HL-60 (cell line): ENCODE measurements around the gene SORCS2.

Experiments
- DNase-seq, 2 experiments: peaks; one replicate each; pipeline ENCODE4 v3.0.0-alpha.2; 2010 to 2020; ENCODE audit warnings: low read depth in 1 of 2, low spot score in 1 of 2
- H3K27ac ChIP-seq: fragments of 250-450 bp; sonication (Bioruptor Pico); replicated peaks from 2 replicates; pipeline ENCODE4 v1.5.1; 2020; ENCODE audit warnings: mild to moderate bottlenecking, moderate library complexity
- H3K27me3 ChIP-seq: fragments of 250-450 bp; sonication (Bioruptor Pico); 2 replicates; pipeline ENCODE4 v1.5.1; 2021; ENCODE audit warnings: mild to moderate bottlenecking, moderate library complexity; ENCODE audit not compliant: insufficient read depth, poor library complexity, severe bottlenecking
- H3K4me3 ChIP-seq: replicated peaks from 2 replicates; pipeline ENCODE4 v1.5.1; 2011; ENCODE audit warnings: mild to moderate bottlenecking, control low read depth, low read length; ENCODE audit not compliant: insufficient read depth
- GABPA ChIP-seq: IDR thresholded peaks from 2 replicates; pipeline ENCODE4 v1.6.1; 2012; ENCODE audit warnings: low read depth
- POLR2AphosphoS5 ChIP-seq: IDR thresholded peaks from 2 replicates; pipeline ENCODE4 v1.6.1; 2012; ENCODE audit warnings: low read depth
- SPI1 ChIP-seq: IDR thresholded peaks from 2 replicates; pipeline ENCODE4 v1.6.1; 2012; ENCODE audit warnings: low read depth, mild to moderate bottlenecking, borderline replicate concordance
- TF ChIP-seq, protein P1 (sequence below): IDR thresholded peaks from one replicate; pipeline ENCODE4 v1.5.1; 2011; ENCODE audit warnings: low read length, control low read depth, inconsistent platforms; ENCODE audit not compliant: insufficient read depth
- TF ChIP-seq, protein P2 (sequence below): IDR thresholded peaks from 2 replicates; pipeline ENCODE4 v1.6.1; 2012; ENCODE audit warnings: low read depth; ENCODE audit not compliant: insufficient replicate concordance

SORCS2 gene

DNA sequence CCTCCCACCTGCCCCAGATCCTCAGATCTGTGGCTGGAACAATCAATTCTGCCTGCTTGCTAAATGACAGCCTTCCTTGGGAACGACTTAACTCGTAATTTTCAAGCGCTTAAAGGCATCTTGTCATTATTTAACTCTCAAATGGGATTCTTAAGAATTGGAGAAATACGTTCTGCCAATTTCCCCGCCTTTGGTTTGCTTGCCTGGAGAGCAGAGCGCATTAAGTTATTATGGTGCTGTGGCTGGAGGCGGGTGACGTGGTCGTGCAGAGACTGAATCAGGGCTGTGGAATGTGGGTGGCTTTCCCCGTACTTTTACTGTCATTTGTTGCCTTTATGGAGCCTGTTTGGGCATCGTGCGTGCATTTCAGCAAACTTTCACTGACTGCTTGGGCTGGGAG is 321.3 kb downstream of the SORCS2 start:
- Histone ChIP-seq H3K4me3 (no peak overlapping the region), H3K27ac (no peak overlapping the region), H3K27me3 (no peaks in the 10 kb centered on the region)
- TF ChIP-seq GABPA (no peak), SPI1 (no peak), POLR2AphosphoS5 (no peak)
- TF ChIP-seq, protein P1, sequence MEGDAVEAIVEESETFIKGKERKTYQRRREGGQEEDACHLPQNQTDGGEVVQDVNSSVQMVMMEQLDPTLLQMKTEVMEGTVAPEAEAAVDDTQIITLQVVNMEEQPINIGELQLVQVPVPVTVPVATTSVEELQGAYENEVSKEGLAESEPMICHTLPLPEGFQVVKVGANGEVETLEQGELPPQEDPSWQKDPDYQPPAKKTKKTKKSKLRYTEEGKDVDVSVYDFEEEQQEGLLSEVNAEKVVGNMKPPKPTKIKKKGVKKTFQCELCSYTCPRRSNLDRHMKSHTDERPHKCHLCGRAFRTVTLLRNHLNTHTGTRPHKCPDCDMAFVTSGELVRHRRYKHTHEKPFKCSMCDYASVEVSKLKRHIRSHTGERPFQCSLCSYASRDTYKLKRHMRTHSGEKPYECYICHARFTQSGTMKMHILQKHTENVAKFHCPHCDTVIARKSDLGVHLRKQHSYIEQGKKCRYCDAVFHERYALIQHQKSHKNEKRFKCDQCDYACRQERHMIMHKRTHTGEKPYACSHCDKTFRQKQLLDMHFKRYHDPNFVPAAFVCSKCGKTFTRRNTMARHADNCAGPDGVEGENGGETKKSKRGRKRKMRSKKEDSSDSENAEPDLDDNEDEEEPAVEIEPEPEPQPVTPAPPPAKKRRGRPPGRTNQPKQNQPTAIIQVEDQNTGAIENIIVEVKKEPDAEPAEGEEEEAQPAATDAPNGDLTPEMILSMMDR: no peak
- TF ChIP-seq, protein P2, sequence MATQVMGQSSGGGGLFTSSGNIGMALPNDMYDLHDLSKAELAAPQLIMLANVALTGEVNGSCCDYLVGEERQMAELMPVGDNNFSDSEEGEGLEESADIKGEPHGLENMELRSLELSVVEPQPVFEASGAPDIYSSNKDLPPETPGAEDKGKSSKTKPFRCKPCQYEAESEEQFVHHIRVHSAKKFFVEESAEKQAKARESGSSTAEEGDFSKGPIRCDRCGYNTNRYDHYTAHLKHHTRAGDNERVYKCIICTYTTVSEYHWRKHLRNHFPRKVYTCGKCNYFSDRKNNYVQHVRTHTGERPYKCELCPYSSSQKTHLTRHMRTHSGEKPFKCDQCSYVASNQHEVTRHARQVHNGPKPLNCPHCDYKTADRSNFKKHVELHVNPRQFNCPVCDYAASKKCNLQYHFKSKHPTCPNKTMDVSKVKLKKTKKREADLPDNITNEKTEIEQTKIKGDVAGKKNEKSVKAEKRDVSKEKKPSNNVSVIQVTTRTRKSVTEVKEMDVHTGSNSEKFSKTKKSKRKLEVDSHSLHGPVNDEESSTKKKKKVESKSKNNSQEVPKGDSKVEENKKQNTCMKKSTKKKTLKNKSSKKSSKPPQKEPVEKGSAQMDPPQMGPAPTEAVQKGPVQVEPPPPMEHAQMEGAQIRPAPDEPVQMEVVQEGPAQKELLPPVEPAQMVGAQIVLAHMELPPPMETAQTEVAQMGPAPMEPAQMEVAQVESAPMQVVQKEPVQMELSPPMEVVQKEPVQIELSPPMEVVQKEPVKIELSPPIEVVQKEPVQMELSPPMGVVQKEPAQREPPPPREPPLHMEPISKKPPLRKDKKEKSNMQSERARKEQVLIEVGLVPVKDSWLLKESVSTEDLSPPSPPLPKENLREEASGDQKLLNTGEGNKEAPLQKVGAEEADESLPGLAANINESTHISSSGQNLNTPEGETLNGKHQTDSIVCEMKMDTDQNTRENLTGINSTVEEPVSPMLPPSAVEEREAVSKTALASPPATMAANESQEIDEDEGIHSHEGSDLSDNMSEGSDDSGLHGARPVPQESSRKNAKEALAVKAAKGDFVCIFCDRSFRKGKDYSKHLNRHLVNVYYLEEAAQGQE: no peak
- DNase-seq: no peak

DNA sequence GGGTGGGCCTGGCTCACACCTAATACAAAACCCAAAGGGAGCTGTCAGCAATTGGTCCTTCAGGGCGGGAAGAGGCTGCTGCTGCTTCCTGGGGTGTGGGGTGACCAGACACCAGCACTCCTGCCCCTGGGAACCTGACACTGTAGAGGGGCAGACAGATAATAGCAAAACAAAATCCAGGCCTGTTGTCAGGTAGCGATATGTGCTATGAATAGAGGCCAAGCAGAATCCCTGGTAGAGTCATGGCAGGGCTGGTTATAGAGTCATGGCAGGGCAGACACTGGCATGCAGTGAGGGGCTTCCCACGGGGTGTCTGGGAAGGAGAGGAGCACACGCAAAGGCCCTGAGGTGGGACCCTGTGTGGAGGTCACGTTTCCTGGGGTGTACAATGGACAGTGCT is 321.9 kb downstream of the SORCS2 start:
- H3K27me3 ChIP-seq: no peaks in the 10 kb centered on the region
- TF ChIP-seq, protein P1: no peak
- TF ChIP-seq GABPA: no peak
- TF ChIP-seq POLR2AphosphoS5: no peak

DNA sequence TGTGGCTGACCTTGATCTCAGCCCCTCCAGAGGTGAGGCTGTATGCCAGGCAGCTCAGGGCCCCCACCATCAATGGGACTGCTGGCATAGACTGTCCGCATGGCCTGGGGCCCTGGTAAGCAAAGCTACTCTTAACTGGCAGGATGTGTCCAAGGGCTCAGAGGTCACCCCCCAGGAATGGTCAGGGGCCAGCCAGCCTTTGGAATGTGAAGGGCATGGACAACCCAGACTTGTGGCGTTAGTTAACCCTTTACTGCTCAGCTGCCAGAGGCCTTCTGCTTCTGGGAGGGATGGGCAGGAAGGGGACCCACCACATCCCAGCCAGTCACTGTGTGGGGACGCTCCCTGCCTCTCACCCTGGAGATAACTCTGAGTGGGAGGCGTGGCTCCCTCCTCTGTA is 322.5 kb downstream of the SORCS2 start:
- TF ChIP-seq POLR2AphosphoS5 (no peak), GABPA (no peak), SPI1 (no peak)
- TF ChIP-seq, protein P1: no peak
- TF ChIP-seq, protein P2: no peak
- Histone ChIP-seq H3K27me3 (no peaks in the 10 kb centered on the region), H3K4me3 (no peak overlapping the region), H3K27ac (no peak overlapping the region)
- DNase-seq: no peak

More for the DNA sequence above, 321.9 kb downstream of the SORCS2 start:
- DNase-seq: no peak
- Histone ChIP-seq H3K4me3 (no peak overlapping the region), H3K27ac (no peak overlapping the region)

DNA sequence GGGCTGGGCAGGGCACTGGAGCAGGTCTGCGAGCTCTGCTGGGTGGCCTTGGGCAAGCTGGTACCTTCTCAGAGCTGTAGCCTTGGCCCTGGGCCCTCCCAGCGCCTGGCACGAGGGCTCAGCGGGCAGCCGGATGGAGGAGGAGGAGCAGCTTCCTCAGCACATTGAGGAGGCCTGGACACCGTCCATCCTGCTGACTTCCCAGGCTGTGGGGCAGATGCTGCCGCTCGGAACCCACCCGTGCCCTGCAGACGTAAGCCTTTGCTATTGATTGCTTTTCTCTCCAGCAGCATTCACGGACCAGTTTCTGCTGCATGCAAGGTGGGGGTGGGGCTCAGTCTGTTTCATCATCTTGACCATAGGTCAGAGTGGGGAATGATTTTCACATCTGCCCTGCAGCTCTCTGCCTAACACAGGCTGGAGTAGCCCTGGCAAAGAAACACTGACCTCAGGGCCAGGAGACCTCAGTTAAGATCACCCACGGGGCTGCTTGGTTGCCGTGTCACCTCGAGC is 323.1 kb downstream of the SORCS2 start:
- H3K27ac ChIP-seq: no peak overlapping the region
- no peak overlapping the region for H3K4me3 ChIP-seq
- no peaks in the 10 kb centered on the region for H3K27me3 ChIP-seq
- TF ChIP-seq SPI1: no peak
- TF ChIP-seq, protein P2: no peak
- no peak for TF ChIP-seq GABPA
- TF ChIP-seq POLR2AphosphoS5: no peak
- TF ChIP-seq, protein P1: no peak
- DNase-seq: no peak
